ENCODE measurements around the gene DSP. TPM values are rescaled to one million over a fixed set of nuclear protein-coding genes. Genes with fewer than 3 reads are reported as not detected.

Gene DSP
- total and polyA plus RNA-seq, 10 of the 15 experiments (the other 5 are each of a cell fraction or from before 2014, with no cell fraction given), result under 0.01 to 0.36 (median 0.04) TPM; not detected in 4

GRCh38 chr6:7578516-7578915 lies 37.0 kb downstream of the DSP start:
- H2AFZ ChIP-seq (ENCODE audit: control insufficient read depth, low read depth, low read length), result no peak overlapping the region
- no peaks in the 10 kb centered on the region for H3K79me2 ChIP-seq (ENCODE audit: control insufficient read depth, insufficient read depth, low read length)
- WGBS (ENCODE audit: insufficient coverage, insufficient replicate concordance, low lambda C conversion rate, missing lambda C conversion rate), result 0% methylated on average over 2 of the region's 2 CpGs
- no peaks in the 10 kb centered on the region for H3K4me1 ChIP-seq (ENCODE audit: control insufficient read depth, insufficient read depth, low read length)
- no peaks in the 10 kb centered on the region for H3K36me3 ChIP-seq (ENCODE audit: control insufficient read depth in 2 of 2, insufficient read depth in 2 of 2, low read length in 1 of 2)
- ChIA-PET RAD21 (ENCODE audit: unreplicated experiment) (no interaction called here), SMC1A (ENCODE audit: uncharacterized antibody, unreplicated experiment) (interaction anchor here (1.0 to 1.2 kb wide), 2 partner anchors 10 to 19 kb away, joined by 3 read pairs; no protein-coding TSS in a partner anchor), CTCF (no interaction called here), POLR2A (interaction anchor here (1.1 kb wide), 1 partner anchor 11 kb away, joined by 3 read pairs; the partner anchor contains the start of gene SNRNP48)
- no peak for DNase-seq (ENCODE audit: low read depth, low spot score)
- no peak for FAIRE-seq
- no peak overlapping the region for H3K4me2 ChIP-seq (ENCODE audit: control insufficient read depth, insufficient read depth)
- H3K27ac ChIP-seq (ENCODE audit: control insufficient read depth, insufficient read depth), result no peak overlapping the region
- no TSS peak for BruUV-seq (replicated peaks)
- in situ Hi-C loops (cut with MboI), result no loop called here
- no peak overlapping the region for H3K4me3 ChIP-seq
- H3K9ac ChIP-seq (ENCODE audit: control insufficient read depth, insufficient read depth, low read length), result no peak overlapping the region
- ATAC-seq, result no peak
- H3K27me3 ChIP-seq (replicated peaks in 1 of 2; ENCODE audit: control insufficient read depth in 2 of 2, insufficient read depth in 2 of 2, low read length in 1 of 2), result no peaks in the 10 kb centered on the region; a peak in 1 of 4 replicates
- no peaks in the 10 kb centered on the region for H4K20me1 ChIP-seq (ENCODE audit: control insufficient read depth, insufficient read depth)
- H3K9me3 ChIP-seq (replicated peaks; ENCODE audit: control insufficient read depth, insufficient read depth, low read length), result no peaks in the 10 kb centered on the region
- intact Hi-C loops (cut with micrococcal nuclease; ENCODE audit: unreplicated experiment), result no loop called here
- no peak for TF ChIP-seq USF1 (IDR thresholded peaks at IDR 0.05; ENCODE audit: borderline replicate concordance, extremely low read length, insufficient read depth, low read depth, low read length)
- TF ChIP-seq NR2F1 (conservative IDR thresholded peaks at IDR 0.05), result no peak
- TF ChIP-seq SPI1 (IDR thresholded peaks at IDR 0.05; ENCODE audit: borderline replicate concordance, insufficient read depth, low read depth, low read length), result no peak
- TF ChIP-seq CBFB (IDR thresholded peaks at IDR 0.05; ENCODE audit: low read depth), result no peak
- no peak for TF ChIP-seq E2F4 (IDR thresholded peaks at IDR 0.05; ENCODE audit: low read depth, low read length)
- TF ChIP-seq MEF2B (IDR thresholded peaks at IDR 0.05; ENCODE audit: partially characterized antibody, poor library complexity, severe bottlenecking), result no peak
- no peak for TF ChIP-seq MAX (IDR thresholded peaks at IDR 0.05; ENCODE audit: low read depth, low read length)
- TF ChIP-seq BMI1 (IDR thresholded peaks at IDR 0.05; ENCODE audit: borderline replicate concordance), result no peak
- TF ChIP-seq CHD2 (IDR thresholded peaks at IDR 0.05; ENCODE audit: borderline replicate concordance, low read depth, low read length), result no peak
- TF ChIP-seq ZNF217 (IDR thresholded peaks at IDR 0.05), result no peak
- no peak for TF ChIP-seq MTA2 (IDR thresholded peaks at IDR 0.05; ENCODE audit: low read depth)
- no peak for TF ChIP-seq E2F8 (IDR thresholded peaks at IDR 0.05; ENCODE audit: low read depth, partially characterized antibody)
- TF ChIP-seq ZNF622 (IDR thresholded peaks at IDR 0.05), result no peak
- TF ChIP-seq SUZ12 (IDR thresholded peaks at IDR 0.05; ENCODE audit: unreplicated experiment), result no peak
- TF ChIP-seq SREBF1 (IDR thresholded peaks at IDR 0.05; ENCODE audit: low read length), result no peak
- no peak for TF ChIP-seq CTCF (IDR thresholded peaks at IDR 0.05 in 2 of 3, conservative IDR thresholded peaks at IDR 0.05 in 1 of 3; ENCODE audit: control insufficient read depth in 2 of 3, extremely low read depth in 1 of 3, insufficient read depth in 1 of 3, low read depth in 3 of 3, low read length in 3 of 3)
